B cell (primary cell): Measurements from ENCODE around the gene ZIC5.

Experiments used
- CTCF ChIP-seq: fragments of 200-600 bp; IDR thresholded peaks from one replicate; pipeline ENCODE4 v1.8.0; 2022; ENCODE audit warnings: antibody characterized with exemption, mild to moderate bottlenecking
- EZH2 ChIP-seq: IDR thresholded peaks from 2 replicates; pipeline ENCODE4 v1.6.1; 2012; ENCODE audit warnings: borderline replicate concordance, low read depth, mild to moderate bottlenecking, moderate library complexity, low read length; ENCODE audit not compliant: insufficient read depth, poor library complexity, severe bottlenecking

GRCh38 chr13:99967869-99968520 is 3.6 kb downstream of the ZIC5 start:
- TF ChIP-seq CTCF, result no peak
- no peak for TF ChIP-seq EZH2
